ENCODE data around the gene LTB.

The LTB gene, protein sequence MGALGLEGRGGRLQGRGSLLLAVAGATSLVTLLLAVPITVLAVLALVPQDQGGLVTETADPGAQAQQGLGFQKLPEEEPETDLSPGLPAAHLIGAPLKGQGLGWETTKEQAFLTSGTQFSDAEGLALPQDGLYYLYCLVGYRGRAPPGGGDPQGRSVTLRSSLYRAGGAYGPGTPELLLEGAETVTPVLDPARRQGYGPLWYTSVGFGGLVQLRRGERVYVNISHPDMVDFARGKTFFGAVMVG

DNA sequence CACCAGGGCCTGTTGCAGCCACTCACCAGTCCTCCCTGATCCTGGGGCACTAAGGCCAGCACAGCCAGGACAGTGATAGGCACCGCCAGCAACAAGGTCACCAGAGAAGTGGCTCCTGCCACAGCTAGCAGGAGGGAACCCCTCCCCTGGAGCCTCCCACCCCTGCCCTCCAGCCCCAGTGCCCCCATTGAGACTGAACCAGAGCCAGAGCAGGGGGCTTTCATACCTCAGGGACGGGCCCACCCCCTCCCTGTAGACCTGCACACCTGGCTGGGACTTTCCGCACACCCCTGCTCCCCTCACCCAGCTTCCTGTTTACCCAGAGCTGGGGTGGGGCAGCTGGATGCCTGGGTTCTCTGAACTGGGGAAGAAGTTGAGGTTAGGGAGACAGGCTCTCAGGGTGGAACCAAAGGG is at the start of gene LTB:
Gene LTB, minus strand, starts transcription at position 195 of the 414 bp plus-strand sequence. Its CDS starts 7 bp downstream, at position 188.
- peak; percentile 74 for DNase-seq

DNA sequence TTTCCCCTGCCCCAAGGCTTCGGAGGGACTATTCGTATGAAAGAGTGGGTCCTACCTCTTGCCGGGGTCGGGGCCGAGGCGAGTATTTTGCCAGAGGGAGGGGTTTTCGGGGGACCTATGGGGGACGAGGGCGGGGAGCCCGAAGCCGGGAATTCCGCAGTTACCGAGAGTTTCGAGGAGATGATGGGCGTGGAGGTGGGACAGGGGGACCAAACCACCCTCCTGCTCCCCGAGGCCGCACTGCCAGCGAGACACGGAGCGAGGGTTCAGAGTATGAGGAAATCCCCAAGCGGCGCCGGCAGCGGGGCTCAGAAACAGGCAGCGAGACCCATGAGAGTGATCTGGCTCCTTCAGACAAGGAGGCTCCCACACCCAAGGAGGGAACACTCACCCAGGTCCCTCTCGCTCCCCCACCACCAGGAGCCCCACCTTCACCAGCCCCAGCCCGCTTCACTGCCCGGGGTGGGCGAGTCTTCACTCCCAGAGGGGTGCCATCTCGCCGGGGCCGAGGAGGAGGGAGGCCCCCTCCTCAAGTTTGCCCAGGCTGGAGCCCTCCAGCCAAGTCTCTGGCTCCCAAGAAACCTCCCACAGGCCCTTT is 49.6 kb upstream of the LTB start:
- no peak for DNase-seq

DNA sequence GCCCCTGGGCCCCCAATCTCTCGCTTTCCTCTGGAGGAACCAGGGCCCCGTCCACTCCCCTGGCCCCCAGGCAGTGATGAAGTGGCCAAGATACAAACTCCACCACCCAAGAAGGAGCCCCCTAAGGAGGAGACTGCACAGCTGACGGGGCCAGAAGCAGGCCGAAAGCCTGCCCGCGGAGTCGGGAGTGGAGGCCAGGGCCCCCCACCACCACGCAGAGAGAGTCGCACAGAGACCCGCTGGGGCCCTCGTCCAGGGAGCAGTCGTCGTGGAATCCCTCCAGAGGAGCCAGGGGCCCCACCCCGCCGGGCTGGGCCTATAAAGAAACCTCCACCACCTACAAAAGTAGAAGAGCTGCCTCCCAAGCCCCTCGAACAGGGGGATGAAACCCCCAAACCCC is 49.0 kb upstream of the LTB start:
- DNase-seq: no peak

DNA sequence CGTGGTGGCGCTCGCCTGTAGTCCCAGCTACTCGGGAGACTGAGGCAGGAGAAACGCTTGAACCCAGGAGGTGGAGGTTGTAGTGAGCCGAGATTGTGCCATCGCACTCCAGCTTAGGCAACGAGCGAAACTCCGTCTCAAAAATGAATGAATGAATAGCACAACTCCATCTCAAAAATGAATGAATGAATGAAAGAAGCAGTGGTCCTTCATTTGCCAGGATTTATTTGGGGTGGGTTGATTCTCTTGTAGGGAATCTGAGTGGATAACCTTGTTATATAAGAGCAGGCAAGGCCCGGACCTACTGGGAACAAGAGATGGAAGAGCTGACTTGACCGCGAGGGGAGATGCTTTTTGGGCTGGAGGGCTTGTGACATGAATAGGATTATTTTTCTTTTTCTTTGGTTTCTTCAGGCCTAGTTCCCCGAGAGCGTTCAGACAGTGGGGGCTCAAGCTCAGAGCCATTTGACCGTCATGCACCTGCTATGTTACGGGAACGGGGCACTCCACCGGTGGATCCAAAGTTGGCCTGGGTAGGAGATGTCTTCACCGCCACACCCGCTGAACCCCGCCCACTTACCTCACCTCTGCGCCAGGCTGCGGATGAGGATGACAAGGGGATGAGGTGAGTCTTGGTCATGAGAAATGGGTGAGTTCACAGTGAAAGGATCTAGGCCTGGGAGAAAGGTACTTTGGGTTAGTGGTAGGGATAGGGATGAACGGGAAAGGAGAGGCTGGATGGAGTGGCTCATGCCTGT is 48.1 kb upstream of the LTB start:
- DNase-seq: no peak

DNA sequence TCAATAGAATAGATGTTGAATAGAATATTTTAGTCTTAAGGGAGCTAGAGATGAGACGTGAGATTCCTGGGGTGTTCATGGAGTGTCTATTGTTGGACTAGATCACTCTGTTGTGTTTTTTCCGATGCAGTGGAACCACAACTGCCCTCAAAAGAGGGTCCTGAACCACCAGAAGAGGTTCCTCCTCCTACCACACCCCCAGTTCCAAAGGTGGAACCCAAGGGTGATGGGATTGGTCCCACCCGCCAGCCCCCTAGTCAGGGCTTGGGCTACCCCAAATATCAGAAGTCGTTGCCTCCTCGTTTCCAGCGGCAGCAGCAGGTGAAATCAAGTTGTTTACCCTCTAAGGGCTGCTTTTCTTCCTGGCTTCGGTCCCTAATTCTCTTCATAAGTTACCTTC is 46.8 kb upstream of the LTB start:
- DNase-seq: no peak

DNA sequence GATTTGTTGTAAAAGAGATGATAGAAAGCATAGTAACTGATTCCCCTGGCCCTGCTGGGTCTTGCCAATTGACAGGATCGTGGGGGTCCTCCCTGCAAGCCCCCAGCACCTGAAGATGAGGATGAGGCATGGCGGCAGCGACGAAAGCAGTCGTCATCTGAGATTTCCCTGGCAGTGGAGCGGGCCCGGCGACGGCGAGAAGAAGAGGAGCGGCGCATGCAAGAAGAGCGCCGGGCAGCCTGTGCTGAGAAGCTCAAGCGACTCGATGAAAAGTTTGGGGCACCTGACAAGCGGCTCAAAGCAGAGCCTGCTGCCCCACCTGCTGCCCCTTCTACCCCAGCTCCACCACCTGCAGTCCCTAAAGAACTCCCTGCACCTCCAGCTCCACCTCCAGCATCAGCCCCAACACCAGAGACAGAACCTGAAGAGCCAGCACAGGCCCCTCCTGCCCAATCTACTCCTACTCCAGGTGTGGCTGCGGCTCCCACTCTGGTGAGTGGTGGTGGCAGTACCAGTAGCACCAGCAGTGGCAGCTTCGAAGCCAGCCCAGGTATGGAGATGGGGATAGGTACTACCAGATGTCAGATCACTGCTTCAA is 45.6 kb upstream of the LTB start:
- no peak for DNase-seq

DNA sequence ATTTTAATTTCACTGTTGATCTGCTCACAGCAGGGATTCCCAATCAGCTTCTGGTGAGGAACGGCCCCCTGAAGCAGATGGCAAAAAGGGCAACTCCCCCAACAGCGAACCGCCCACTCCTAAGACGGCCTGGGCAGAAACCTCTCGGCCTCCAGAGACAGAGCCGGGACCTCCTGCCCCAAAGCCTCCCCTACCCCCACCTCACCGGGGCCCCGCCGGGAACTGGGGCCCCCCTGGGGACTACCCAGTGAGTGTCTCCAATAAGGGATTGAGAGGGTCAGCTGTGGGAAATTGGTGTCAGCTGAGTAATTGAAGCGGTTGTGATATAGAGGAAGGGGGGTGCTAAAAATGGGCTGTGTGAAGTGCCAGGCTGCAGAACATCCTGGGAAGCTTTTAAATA is 44.7 kb upstream of the LTB start:
- no peak for DNase-seq

DNA sequence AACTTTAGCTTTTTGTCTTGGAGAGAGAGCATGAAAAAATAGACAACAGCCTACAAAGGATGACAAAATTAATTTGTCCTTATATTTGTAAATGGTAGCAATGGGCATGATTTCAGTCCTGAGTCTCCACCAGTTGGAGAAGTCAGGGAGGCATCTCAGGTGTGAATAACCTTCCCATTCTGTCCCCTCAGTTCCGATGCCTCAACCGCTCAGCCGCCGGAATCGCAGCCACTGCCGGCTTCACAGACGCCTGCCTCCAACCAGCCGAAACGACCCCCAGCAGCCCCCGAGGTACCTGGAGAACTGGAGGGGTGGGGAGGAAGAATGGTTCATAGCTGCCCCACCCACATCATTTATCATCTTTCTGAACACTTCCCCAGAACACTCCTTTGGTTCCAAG is 41.8 kb upstream of the LTB start:
- DNase-seq: no peak

DNA sequence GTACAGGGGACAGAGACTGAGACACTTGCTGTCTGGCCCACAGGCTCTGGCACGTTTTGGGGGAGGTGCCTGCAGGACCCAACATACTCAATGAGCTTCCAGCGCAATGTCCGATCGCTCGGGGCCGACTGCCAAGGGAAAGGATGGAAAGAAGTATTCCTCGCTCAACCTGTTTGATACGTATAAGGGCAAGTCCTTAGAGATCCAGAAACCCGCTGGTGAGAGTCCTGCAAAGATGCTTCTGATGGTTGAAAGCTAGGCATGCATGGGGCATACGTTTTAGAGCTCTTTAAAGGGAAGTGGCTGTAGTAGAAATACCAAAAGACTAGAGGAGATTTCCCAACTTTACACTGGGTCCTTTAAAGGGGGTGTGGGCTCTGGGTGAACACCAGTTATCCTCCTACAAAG is 40.5 kb upstream of the LTB start:
- no peak for DNase-seq

DNA sequence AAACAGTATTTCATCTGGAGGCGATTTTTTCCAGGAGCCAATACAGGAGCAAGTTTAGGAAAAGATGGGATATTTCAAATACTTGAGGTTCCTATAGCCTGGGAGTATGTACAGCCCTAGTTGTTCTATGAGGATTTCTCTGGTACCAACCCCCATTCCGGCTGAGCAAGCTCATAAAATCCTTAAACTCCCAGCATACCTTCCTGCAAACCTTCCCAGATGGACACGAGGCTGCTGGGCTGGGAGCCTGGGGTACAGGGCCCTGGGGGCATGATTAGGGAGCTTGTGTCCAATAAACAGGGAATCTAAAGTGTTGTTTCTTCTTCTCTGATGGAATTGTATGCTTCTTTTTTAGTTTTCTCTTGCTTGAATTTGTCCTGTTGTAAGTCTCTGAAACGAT is 39.8 kb upstream of the LTB start:
- DNase-seq: no peak

DNA sequence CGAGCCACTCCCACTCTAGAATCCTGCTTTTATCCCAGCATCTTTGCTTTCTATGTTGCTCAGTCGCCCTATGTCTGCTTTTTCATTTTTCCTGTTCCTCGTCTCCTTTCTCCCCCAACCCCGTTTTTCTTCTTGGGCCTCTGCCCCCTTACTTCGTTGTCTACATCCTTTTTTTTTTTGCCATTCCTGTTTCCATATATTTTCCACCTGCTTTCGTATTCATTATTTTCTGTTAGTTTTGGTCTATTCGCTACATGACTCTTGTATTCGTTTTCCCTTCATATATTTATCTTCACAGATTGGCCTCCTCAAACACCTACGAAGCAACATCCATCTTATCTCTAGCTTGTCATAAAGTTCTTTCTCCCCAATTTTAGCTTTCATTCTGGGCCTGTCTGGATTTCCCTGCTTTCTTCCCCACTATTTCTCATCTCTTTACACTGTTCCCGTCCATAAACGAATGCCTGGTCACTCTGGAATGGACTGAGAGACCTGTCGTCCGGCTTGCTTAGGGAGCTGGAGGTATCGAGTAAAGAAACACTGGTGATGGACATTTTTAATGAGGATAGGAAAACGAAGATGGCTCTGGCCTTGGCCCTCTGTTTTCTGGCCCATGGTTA is 39.2 kb upstream of the LTB start:
- DNase-seq: no peak

DNA sequence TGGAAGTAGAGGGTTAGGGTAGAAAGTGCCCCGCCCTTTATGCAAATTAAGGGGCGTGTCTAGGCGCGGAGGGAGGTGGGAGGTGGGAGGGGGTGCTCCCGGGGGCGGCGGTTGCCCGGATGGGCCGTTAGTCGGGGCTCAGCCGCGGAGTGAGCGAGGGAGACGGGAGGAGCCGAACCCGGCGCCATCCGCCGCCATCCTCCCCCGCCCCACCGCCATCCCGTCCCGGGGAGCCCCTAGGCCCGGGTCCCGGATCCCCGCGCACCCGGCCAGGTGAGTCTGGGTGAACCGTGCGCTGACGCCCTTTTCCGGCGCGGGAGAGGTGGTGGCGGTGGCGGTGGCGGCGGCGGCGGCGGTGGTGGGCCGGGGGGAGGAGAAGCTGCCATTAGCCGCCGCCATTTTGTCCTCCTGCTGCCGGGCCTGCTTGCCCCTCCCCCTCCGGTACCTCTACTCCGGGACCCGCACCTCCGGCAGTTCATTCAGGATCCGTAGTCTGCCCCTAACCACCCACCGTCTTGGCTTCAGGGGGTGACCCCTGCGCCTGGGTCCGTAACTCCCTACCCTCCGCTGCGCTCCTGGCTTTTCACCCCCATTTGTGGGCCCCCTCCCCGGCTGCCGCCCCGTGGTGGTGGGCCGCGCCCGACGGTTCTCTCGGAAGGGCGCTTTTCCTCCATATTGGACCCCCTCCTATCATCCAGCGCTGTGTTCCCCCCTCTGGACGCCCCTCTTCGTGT is 38.5 kb upstream of the LTB start, which contains the start of gene PRRC2A:
Gene PRRC2A, plus strand, starts transcription at position 130 of the 734 bp plus-strand sequence. CDS start 2,075 bp downstream, outside the sequence.
- peak; percentile 95 for DNase-seq

DNA sequence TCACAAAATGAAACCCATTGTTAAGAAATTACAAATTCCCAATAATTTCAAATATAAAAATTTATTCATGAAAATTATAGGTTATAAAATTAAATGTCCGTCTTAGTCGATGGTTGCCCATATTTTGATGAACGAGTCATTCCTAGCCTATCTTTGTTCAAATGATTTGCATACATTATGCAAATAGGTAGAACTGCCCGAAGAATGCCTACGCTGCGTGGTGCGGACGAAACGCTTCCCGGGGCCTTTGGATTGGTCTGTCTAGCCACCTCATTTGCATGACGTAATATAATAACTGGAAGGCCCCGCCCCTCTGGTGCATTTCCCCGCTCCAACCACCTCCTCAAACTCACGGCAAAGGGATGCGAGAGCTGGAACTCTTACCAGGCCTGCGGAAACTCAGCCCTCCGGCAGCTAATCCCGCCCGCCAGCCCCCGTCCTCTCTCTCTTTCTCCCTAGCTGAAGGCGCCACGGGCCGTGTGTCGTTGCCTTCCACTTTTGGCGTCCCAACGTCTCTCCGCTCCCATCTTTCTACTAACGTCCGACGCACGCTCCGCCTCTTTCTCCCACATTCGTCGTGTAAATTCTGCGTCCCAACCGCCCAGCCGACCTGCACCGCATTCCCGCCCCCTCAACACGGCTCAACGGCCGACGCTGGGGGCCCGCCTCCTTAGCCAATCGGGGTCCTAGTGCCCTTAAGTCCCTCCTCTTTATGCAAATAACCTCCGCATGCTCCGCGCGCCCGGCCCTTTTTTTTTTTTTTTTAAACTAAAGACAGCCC is 37.8 kb upstream of the LTB start:
- DNase-seq: peak; percentile 92

DNA sequence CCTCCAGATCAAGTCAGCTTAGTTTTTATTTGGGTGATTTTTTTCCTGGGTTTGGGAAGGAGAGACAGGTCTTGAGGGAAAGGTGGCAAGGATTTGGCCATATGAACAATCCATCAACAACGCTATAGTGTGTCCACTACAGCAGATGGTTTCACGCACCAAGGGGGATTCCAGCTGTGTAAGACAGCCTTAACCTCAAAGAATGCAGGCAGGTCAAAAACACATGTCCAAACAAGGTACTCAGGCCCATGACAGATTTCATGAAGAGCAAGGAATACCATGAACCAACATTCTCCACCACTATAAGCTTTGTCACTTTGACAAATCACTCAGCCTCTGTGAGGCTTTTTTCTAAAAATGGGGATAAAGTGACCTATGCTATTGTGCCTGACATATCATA is 34.8 kb upstream of the LTB start:
- DNase-seq: no peak

DNA sequence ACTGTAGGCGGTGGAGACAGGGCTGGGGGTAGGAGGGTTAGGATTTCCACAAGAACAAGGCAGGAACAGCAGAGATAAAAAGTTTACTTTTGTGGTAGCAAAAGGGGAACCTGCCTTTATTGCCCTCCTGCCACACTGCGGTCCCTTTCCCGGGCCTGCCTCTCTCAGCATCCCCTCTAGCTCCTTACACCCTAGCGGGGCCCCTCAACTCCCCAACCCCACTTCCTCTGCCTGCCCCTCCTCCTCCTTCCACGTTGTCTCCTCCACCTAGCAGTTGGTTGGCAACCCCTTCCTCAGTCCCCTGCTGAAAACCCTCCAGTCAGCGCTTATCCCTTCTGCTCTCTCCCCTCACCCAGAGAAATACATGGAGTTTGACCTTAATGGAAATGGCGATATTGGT is 33.5 kb upstream of the LTB start:
- no peak for DNase-seq

DNA sequence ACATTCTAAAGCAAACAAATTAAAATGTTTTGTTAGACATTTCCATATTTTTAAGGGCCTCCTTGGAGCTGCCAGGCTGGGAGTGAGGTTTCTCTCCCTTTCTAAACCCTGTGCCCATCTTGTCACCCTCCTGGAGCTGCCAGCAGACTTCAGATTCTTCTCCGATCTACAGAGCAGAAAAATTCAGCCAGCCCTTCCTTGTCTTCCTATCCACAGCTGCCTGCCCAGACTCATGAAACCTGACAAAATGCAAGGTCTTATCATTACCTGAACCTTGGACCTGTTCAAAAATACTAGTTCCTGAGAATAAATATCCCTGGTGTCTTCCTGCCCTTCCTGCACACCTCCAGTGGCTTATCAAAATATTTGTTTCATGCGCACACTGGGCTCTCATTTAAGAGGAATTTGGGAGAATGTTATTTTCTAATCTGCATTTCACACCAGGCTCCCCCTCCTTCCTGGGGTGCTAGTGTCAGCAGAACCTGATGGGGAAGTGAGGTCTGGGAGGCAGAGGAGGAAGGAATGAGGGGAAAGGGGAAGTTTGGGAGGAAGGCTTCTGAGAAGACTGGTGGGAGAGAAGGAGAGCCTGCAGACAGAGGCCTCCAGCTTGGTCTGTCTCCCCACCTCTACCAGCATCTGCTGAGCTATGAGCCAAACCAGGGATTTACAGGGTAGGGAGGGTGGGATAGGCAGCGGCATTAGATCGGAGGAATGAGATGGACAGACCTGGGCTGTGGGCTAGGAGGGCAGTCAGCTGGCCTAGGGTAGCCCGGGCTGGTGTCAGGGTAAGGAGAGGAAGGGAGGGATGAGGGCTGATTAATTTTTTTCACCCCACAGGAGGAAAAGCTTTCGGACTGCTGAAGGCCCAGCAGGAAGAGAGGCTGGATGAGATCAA is 32.7 kb upstream of the LTB start, which contains the start of gene AIF1:
Gene AIF1, plus strand, starts transcription at position 551 of the 895 bp plus-strand sequence. Its CDS starts 96 bp downstream, at position 647.
- DNase-seq: no peak

DNA sequence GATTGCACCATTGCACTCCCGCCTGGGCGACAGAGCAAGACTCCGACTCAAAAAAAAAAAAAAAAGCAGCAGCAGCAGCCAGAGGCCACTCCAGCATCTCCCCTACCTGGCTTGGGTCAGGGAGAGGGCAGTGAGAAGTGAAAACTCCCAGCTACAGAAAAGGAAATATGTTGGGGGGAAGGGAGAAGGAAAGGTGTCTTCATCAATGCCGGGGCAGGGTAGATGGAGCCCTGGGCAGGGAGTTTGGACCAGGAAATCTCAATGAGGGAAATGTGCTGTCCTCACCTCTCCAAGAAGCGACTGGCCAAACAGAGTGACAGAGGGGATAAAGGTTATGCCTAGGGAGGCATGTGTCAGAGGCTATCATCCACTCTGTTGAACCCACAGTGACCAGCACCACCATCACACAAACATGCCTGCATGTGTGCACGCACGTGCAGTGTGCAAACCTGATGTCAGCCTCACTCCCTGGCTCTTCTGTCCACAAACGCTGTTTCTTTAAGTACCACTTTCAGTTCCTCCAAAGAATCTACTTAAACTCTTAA is 31.9 kb upstream of the LTB start:
- no peak for DNase-seq

DNA sequence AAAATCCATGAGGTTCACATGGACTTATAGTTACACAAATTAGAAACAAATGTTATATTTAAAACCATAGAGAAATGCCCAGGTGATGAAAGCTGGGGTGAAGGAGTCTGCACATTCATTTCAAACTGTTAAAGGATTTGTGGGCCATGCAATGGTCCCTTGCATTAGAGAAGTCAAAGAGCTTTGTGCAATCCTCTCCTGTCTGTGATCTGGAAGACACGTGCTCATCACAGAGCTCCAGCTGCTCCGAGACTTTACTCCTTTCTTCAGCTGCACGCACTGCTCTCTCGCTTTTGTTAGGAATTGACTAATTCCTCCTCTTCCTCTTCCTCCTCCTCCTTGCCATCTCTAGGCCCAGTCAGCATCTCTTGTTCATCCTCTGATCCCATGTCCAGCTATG is 28.7 kb upstream of the LTB start:
- DNase-seq: no peak

DNA sequence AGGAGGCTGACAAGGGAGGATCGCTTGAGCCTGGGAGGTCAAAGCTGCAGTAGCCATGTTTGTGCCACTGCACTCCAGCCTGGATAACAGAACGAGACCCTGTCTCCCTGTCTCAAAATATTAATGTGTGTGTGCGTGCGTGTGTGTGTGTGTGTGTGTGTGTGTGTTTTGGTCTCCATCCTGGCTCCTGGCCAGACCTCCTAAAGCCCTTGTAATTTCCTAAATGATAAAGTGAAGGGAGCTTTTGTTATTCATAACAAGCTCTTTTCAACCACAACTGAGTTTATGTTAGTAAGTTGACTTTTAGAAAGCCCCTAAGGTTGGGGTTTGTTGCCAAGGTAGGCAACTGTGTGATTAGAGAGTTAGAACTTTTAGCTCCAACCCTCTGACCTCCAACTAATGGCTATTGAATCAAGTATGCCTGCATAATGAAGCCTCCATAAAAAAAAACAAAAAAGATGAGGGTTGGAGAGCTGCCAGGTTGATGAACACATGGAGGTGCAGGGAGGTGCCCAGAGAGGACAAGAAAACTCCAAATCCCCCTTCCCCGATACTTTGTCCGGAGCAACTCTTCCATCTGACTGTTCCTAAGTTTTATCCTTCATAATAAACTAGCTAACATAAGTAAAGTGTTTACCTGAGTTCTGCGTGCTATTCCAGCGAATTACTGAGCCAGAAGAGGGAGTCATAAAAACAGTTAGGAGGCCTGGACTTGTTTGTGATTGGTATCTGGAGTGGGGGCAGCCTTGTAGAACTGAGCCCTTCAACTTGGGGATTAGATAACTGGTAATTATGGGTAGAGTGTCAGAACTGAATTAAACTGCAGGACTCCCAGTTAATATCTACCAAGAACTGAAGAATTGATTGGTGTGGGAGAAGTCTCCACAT is 27.5 kb upstream of the LTB start:
- no peak for DNase-seq
